Esophagus muscularis mucosa (tissue), 4 donors: Measurements from ENCODE around the gene ZNF416. TPM values are rescaled to one million over a fixed set of nuclear protein-coding genes. Genes with fewer than 3 reads are reported as not detected.
A peak's percentile ranks its signal among the peaks of the same experiment; 100 is the strongest.

Source experiments
- DNase-seq: peaks from one replicate; pipeline ENCODE4 v3.0.0-alpha.2; 2017; ENCODE audit errors: extremely low spot score
- H3K27ac ChIP-seq, 4 donors: fragments of 200-600 bp; sonication (generic); replicated peaks in 1 of 4; 1 replicate in 3 of 4; 2 replicates in 1 of 4; pipeline ENCODE4 v1.5.1; 2016 to 2019; ENCODE audit warnings: mild to moderate bottlenecking in 1 of 4
- H3K27me3 ChIP-seq, 4 donors: fragments of 200-600 bp; sonication (generic); one replicate each; pipeline versions ENCODE4 v1.5.1 to v1.6.0; 2016 to 2019
- H3K36me3 ChIP-seq, 4 donors: fragments of 200-600 bp; sonication (generic); one replicate each; pipeline ENCODE4 v1.5.1; 2016 to 2019
- H3K4me1 ChIP-seq, 4 donors: fragments of 200-600 bp; sonication (generic); one replicate each; pipeline ENCODE4 v1.5.1; 2016 to 2019
- H3K4me3 ChIP-seq, 4 donors: fragments of 200-600 bp; sonication (generic); 1 replicate in 2 of 4; 2 replicates in 2 of 4; pipeline ENCODE4 v1.5.1; 2016 to 2019; ENCODE audit warnings: mild to moderate bottlenecking in 4 of 4, moderate library complexity in 1 of 4
- H3K9me3 ChIP-seq, 4 donors: fragments of 200-600 bp; sonication (generic); 1 replicate in 3 of 4; 2 replicates in 1 of 4; pipeline ENCODE4 v1.5.1; 2016 to 2019
- EP300 ChIP-seq: sonication (generic); formaldehyde crosslinking; IDR thresholded peaks from one replicate; pipeline ENCODE4 v1.6.1; 2017; ENCODE audit warnings: antibody characterized with exemption
- POLR2A ChIP-seq: fragments of 450-650 bp; IDR thresholded peaks from one replicate; pipeline ENCODE4 v1.6.1; 2017; ENCODE audit warnings: antibody characterized with exemption, moderate library complexity, mild to moderate bottlenecking, low read depth
- POLR2AphosphoS5 ChIP-seq, 2 donors: sonication (generic); formaldehyde crosslinking; IDR thresholded peaks; one replicate each; pipeline ENCODE4 v1.6.1; 2017; ENCODE audit warnings: antibody characterized with exemption in 2 of 2
- WGBS: methylation state at CpG from one replicate; pipeline ENCODE4 v1.1.5; 2018; 5-methylcytosine and 5-hydroxymethylcytosine counted together
- intact Hi-C: fragments of 100-400 bp; cut with DNase I; formaldehyde crosslinking; loops from one replicate; pipeline ENCODE4 v1.15.1; 2023
- total RNA-seq, 4 donors: library from RNA; depleted of rRNA; stranded (reverse); fragments of >200 nt; gene quantifications; one replicate each; pipeline versions ENCODE4 v1.1.0 to v1.2.1, GENCODE V29; 2016
- TF ChIP-seq, protein P1 (sequence below), 3 experiments: fragments of 200-600 bp in 2 of 3; fragments of 450-650 bp in 1 of 3; sonication (generic) in 2 of 3; IDR thresholded peaks; one replicate each; pipeline ENCODE4 v1.5.1; 2017 to 2019; ENCODE audit warnings: antibody characterized with exemption in 3 of 3, mild to moderate bottlenecking in 2 of 3, moderate library complexity in 1 of 3

The ZNF416 gene
- 1 to 10 TPM; 3.3 to 6.0 (median 4.9) TPM for total RNA-seq

DNA sequence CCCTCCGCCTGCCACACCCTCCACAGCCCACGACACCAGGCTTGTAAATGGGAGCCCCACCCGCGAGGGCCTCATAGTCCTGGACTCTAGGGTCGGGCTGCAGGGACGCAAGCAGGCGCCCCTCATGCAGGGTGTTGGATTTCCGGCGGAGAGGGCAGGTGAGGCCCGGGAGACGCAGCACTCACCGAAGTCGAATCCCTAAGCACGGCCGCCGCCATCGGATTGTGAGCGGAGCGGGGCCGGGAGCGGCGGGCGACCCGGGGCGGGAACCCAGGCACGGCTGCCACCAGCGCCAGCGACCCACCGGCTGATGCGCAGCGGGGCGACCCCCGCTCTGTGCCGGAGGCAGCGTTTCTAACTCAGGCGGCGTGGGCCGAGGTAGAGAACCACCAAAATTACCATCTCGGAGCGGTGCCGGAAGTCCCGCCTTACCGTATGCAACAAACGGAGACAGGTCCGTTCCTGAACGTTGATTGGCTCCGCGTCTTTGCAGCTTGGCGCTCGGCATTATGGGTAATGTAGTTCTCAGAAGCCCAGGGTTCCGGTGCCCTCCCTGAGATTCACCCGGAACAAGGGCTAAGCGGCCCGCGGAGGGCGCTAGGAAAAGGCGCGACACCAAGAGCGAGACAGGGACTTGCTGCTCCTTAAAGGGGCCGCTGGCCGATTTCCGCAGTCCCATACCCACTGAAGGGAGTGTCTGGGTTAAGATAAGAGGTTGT, at the start of gene ZNF416:
TSS of gene ZNF416 (minus strand) at position 425 of the 719 bp plus-strand sequence. CDS start at position 218, 207 bp downstream.
- TF ChIP-seq POLR2AphosphoS5 (IDR thresholded peaks at IDR 0.05) (peak; percentile 73 to 91), EP300 (no peak), POLR2A (no peak)
- TF ChIP-seq, protein P1, sequence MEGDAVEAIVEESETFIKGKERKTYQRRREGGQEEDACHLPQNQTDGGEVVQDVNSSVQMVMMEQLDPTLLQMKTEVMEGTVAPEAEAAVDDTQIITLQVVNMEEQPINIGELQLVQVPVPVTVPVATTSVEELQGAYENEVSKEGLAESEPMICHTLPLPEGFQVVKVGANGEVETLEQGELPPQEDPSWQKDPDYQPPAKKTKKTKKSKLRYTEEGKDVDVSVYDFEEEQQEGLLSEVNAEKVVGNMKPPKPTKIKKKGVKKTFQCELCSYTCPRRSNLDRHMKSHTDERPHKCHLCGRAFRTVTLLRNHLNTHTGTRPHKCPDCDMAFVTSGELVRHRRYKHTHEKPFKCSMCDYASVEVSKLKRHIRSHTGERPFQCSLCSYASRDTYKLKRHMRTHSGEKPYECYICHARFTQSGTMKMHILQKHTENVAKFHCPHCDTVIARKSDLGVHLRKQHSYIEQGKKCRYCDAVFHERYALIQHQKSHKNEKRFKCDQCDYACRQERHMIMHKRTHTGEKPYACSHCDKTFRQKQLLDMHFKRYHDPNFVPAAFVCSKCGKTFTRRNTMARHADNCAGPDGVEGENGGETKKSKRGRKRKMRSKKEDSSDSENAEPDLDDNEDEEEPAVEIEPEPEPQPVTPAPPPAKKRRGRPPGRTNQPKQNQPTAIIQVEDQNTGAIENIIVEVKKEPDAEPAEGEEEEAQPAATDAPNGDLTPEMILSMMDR (IDR thresholded peaks at IDR 0.05) = peak; percentile 19 to 27 (median 22)
- Histone ChIP-seq H3K36me3 (peaks cover 30 to 37% (median 33%) of the 10 kb centered on the region in 4 donors), H3K27ac (peak within 1 kb of the TSS; percentile 66 to 83 (median 80)), H3K27me3 (no peaks in the 10 kb centered on the region), H3K4me3 (peak within 1 kb of the TSS; percentile 76 to 100 (median 98)), H3K9me3 (peaks cover 0 to 56% (median 43%) of the 10 kb centered on the region in 4 donors), H3K4me1 (peaks cover 18 to 25% (median 24%) of the 10 kb centered on the region in 4 donors)
- peak; percentile 99 for DNase-seq
- intact Hi-C loops = loop anchor here (5.0 kb wide), 1 partner anchor 54 kb away; the partner anchor contains the start of gene ZNF211
- 0% methylated on average over 12 of the region's 62 CpGs for WGBS

DNA sequence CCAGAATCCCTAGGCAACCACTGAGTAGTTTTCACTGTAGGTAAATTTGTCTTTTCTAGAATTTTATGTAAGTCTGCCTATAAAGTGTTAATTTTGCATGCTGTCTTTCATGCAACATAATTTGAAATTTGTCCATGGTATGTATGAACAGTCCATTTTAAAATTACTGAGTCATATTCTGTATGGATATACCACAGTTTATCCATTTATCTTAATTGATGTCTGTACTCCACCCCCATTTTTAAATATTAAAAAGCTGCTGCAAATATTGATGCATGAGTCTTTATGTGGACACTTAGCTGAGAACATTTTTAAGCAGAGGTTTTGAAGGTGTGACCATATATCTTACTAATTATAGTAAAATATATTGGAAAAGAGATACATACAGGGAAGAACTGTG, 44.4 kb upstream of the ZNF416 start:
- DNase-seq = no peak
- Histone ChIP-seq H3K4me1 (no peaks in the 10 kb centered on the region), H3K27me3 (no peaks in the 10 kb centered on the region), H3K27ac (no peak overlapping the region), H3K9me3 (peaks cover 43 to 100% (median 93%) of the 10 kb centered on the region in 4 donors), H3K4me3 (no peak overlapping the region), H3K36me3 (peaks cover 51 to 68% (median 64%) of the 10 kb centered on the region in 4 donors)
- intact Hi-C loops = no loop called here
- TF ChIP-seq, protein P1 (IDR thresholded peaks at IDR 0.05) = no peak
- no peak for TF ChIP-seq POLR2A
- TF ChIP-seq POLR2AphosphoS5 (IDR thresholded peaks at IDR 0.05) = no peak
- TF ChIP-seq EP300 = no peak

DNA sequence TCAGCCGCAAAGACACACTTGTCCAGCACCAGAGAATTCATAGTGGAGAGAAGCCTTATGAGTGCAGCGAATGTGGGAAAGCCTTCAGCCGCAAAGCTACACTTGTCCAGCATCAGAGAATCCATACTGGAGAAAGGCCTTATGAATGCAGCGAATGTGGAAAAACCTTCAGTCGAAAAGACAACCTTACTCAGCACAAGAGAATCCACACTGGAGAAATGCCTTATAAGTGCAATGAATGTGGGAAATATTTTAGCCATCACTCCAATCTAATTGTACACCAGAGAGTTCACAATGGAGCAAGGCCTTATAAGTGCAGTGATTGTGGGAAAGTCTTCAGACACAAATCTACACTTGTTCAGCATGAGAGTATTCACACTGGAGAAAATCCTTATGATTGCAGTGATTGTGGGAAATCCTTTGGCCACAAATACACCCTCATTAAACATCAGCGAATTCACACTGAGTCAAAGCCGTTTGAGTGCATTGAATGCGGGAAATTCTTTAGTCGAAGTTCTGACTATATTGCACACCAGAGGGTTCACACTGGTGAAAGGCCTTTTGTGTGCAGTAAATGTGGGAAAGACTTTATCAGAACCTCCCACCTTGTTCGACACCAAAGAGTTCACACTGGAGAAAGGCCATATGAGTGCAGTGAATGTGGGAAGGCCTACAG, 42.1 kb upstream of the ZNF416 start:
- Histone ChIP-seq H3K4me1 (peaks cover 0 to under 1% (median 0%) of the 10 kb centered on the region in 4 donors), H3K9me3 (peaks cover 51 to 100% (median 99%) of the 10 kb centered on the region in 4 donors), H3K4me3 (peak overlapping the region in 1 of 4 donors; percentile 11), H3K27me3 (no peaks in the 10 kb centered on the region), H3K36me3 (peaks cover 73 to 89% (median 87%) of the 10 kb centered on the region in 4 donors), H3K27ac (no peak overlapping the region)
- TF ChIP-seq, protein P1 (IDR thresholded peaks at IDR 0.05) = no peak
- TF ChIP-seq POLR2A (no peak), POLR2AphosphoS5 (IDR thresholded peaks at IDR 0.05) (no peak), EP300 (no peak)
- DNase-seq = no peak
- 95% methylated on average over 10 of the region's 10 CpGs for WGBS
- intact Hi-C loops = no loop called here

DNA sequence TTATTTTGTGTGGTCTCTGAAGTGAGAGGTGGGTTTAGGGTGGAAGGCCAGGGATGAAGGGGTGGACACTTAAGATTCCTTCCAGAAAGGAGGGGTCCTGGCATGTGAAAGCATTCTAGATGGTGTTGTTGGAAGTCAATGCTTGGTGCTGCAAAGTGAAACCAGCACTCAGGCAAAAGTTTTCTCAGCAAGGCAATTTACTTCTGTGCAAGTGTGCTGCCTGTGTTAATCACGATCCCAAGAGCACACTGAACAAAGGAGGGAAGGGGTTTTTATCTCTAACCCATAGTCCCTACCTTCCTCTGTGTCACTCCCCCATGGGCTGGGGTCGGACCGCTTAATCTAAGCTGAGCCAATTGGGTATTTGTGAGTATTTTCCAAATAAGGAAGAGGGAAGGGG, 36.6 kb upstream of the ZNF416 start:
- no peaks in the 10 kb centered on the region for H3K27me3 ChIP-seq
- H3K27ac ChIP-seq = no peak overlapping the region
- peaks cover 25 to 65% (median 57%) of the 10 kb centered on the region in 4 donors for H3K9me3 ChIP-seq
- DNase-seq = no peak
- WGBS = 77% methylated on average over 3 of the region's 3 CpGs
- TF ChIP-seq, protein P1 (IDR thresholded peaks at IDR 0.05) = no peak
- TF ChIP-seq EP300 (no peak), POLR2A (no peak)
- H3K4me3 ChIP-seq = peak overlapping the region in 3 of 4 donors; percentile 91 to 99 (median 92)
- H3K4me1 ChIP-seq = peaks cover 4 to 23% (median 14%) of the 10 kb centered on the region in 4 donors
- intact Hi-C loops = no loop called here
- H3K36me3 ChIP-seq = peaks cover 45 to 51% (median 51%) of the 10 kb centered on the region in 4 donors
